ENCODE data around the gene BTG2. TPM values are rescaled to one million over a fixed set of nuclear protein-coding genes. Genes with fewer than 3 reads are reported as not detected.
A peak's percentile ranks its signal among the peaks of the same experiment; 100 is the strongest.

The BTG2 gene
- total RNA-seq, 1 donor from 2014 or later: 95.2 TPM

DNA sequence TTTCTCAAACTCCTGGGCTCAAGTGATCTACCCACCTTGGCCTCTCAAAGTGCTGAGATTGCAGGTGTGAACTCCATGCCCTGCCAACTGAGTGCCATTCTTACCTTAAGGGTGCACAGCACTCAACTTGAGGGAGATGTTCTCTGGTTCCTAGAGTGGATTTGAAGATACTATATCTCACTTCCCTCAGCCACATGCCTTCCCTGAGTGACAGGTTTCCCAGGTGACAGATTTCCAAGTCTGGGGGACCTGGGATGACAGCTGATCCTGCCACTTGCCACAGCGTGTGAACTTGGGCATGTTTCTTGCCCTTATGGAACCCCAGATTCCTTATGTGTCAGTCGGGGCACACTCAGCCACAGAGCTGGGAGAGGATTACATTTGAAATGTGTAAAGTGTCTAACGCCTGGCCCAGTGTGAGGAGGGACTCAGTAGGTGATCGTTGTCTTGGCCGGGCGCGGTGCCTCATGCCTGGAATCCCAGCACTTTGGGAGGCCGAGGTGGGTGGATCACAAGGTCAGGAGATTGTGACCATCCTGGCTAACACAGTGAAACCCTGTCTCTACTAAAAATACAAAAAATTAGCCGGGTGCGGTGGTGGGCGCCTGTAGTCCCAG, 29.6 kb upstream of the BTG2 start:
- DNase-seq (ENCODE audit: low read depth): no peak

DNA sequence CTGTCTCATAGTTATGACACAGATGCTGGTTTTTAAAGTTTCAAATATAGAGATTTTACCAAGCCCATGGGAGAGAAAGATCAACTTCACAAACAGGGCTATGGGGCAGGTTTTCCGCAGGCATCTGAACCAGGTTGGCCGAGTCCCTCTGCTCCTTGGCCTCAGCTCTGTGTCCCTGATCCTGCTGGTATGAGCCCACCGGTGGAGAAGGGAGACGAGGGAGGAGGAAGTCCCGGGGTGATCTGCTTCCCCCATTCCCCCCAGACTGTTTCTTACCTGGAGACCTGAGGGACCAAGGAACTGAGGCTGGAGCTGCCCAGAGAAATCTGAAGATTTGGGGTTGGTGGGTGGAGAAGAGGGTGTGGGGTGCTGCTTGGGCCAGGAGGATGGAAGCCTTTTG, 28.9 kb upstream of the BTG2 start:
- no peak for DNase-seq (ENCODE audit: low read depth)

- no peak for DNase-seq (ENCODE audit: low read depth)
These were observed 28.3 kb upstream of the BTG2 start for GRCh38 chr1:203276916-203277545.

GRCh38 chr1:203278082-203278884, 27.0 kb upstream of the BTG2 start:
- DNase-seq (ENCODE audit: low read depth): peak; percentile 94

DNA sequence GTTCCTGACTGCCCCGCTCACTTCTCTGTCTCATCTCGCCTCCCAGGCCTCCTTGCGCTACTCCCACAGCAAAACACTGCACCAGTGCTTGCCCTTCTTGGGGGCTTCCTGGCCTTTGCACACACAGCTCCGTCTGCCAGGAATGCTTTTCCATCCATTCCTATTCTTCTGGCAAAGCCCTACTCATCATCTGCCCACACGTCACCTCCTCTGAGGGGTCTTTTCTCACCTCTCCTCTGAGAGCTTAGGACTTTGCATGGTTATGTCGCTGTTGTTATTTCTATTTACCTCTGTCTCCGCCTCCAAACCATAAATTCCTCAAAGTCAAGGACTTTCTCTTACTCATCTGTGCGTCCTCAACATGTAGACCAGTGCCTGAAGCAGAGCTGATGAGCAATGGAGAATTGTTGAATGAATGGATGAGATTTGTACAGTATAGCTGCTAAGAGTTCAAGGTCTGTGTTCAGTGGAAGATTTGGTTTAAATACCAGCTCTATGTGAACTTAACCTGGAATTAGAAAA, 26.4 kb upstream of the BTG2 start:
- DNase-seq (ENCODE audit: low read depth): no peak

DNA sequence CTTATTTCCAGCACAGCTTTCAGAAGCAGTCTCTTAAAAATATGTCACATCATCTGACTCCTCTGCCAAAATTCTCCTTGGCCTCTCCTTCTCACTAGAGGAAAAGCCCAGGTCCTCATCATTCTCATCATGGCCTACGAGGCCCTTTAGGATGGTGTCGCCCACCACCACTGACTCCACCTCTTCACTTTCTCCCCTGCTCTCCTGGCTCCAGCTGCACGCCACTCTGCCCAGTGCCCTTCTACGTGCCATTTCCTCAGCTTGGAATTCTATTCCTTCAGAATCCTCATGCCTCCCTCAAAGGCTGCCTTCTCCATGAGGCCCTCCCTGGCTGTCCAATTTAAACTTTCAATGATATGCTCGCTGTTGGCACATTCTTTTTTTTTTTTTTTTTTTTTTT, 25.3 kb upstream of the BTG2 start:
- DNase-seq (ENCODE audit: low read depth): no peak

DNA sequence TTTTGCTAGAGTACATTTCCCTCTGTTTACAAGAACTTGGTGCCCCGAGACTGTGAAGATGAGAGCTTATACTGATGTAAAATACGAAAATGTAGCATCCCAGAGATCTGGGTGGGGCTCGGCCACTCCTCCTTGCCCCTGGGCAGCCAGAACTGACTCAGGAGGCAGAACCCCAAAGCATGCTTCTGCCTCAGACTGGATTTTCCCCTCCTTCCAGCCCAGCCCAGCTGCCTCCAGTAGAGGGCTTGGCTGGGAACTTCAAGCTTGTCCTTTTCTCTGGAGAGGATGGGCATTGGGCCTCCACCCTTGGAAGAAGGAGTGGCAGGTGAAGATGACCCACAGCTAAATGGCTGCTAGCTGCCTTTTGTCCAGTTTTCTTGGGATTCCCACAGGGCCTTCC, 24.3 kb upstream of the BTG2 start:
- peak; percentile 79 for DNase-seq (ENCODE audit: low read depth)

GRCh38 chr1:203281851-203282661, 23.3 kb upstream of the BTG2 start:
- DNase-seq (ENCODE audit: low read depth): peak; percentile 30

DNA sequence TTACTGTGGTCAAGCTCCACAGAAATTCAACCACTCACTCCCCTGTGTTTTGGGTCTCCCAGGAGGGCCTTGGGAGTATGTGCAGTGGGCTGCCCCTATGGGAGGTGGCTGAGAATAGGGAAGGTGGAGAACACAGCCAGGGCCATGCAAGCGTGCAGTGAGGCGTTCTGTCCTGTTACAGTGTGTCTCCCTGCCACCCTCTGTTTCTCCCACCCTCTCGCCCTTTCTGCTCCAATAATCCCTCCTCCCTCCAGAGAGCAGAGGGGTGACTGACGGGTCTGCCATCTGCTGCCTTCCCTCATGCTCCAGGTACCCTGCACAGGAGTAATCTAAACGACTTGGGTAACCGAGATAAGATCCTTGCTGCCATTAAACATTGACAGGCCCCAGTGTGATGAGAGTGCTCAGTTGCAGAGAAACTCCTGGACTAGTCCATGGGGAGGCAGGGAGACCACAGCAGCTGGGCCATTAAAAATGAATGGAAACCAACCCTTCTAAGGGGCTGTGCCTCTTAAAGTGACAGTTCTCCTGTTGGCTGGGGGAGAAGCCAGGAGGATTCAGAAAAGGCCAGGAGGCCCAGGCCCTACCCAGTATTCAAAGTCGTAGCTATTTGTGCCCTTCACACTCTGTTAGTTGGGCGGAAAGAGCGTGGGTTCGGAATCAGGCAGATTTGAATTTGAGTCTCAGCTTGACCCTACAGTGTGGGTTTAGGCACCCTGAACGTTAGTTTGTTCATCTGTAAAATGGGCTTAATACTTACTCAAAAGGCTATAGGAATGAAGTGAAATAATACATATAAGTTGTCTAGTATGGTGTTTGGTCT, 22.4 kb upstream of the BTG2 start:
- DNase-seq (ENCODE audit: low read depth): peak; percentile 49

GRCh38 chr1:203283597-203283996, 21.7 kb upstream of the BTG2 start:
- DNase-seq (ENCODE audit: low read depth): no peak

- no peak for DNase-seq (ENCODE audit: low read depth)
These were observed 20.8 kb upstream of the BTG2 start for GRCh38 chr1:203284411-203285123.

DNA sequence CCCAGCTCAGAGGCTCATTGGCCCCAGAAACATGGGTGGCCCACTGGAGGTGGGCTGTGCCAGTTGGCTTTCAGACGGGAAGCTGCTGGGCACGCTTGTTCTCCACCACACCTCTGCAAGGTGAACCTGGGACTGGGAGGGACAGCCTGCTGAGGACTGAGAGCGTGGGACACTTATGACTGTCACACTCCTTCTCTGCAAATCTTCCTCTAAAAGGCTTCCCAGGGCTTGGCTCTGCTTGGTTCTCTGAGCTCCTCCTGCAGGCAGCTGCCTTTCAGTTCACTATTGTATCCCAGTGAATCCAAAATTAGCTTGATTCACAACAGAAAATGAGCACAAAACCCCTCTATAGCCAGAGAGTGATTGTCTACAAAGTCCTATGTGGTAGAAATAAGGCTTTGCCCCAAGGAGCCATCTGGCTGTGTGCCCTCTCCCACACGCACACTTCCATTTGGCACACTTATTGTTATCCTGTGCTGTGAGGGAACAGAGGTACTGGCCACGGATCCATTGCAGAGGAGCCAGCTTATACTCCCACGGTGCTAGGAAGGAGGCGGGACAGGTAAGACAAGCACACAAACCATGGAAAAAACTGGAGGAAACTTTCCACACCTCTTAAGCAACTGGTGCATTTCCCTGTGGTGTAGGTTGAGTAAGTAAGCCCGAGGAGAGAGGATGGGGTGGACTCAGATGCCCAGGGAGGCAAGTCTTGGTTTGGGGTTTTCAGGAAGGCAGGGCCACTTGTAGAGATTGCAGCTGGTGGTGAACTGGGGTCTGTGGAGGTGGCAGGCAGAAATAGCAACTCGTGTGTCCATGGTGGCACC, 18.9 kb upstream of the BTG2 start:
- DNase-seq (ENCODE audit: low read depth): peak; percentile 72

- DNase-seq (ENCODE audit: low read depth): peak; percentile 97
These were observed 18.0 kb upstream of the BTG2 start for GRCh38 chr1:203287109-203287893.

- DNase-seq (ENCODE audit: low read depth): no peak
These were observed 17.4 kb upstream of the BTG2 start for GRCh38 chr1:203287898-203288297.

DNA sequence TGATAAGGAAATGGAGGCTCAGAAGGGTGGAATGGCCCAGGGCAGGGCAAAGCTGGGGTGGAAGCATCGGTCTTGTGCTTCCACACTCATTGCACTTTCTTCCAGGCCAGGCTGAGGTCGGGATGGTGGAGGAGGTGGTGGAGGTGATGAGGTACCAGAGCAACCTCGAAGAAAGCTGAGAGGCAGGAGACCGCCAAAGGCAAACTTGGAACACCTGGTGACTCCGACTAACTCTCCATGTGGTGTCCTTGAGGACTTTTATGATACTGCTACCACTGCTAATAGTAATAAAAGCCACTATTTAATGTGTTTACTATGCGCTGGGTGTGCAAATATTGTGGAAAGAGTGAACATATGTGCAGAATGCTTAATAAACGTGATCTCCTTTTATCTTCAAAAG, 16.9 kb upstream of the BTG2 start:
- DNase-seq (ENCODE audit: low read depth): no peak

DNA sequence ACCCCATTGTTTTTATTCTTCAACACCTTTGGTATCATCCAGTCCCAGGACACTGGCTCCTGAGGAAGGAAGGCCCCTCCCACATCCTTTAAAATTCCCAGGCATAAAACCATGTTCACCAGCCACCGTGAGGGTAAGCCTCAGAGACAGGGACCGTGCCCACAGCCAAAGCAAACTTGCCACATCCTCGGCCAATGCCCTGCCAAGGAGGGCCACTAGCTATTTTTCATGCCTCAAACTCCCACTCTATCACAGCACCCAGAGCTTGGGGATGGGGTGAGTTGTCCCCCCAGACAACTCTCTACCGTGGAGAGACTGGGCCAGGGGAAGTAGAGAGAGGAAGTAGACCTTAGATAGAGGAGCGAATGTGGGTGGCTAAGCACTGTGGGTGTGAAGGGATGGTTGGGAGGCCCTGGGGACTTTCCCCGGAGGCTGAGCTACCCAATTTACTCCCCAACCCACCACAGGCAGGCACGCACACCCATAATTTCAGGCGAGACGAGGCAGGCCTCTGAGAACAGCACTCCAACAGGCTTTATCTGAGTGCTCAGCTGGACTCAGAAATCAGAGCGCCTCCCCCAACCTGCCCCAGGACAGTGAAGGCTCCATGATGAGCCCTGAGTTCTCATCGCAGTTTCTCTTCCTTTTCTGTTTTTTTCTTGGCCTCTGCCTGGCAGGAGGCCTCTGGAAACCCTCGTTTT, 15.9 kb upstream of the BTG2 start:
- DNase-seq (ENCODE audit: low read depth): peak; percentile 49

GRCh38 chr1:203289982-203290260, 15.4 kb upstream of the BTG2 start:
- DNase-seq (ENCODE audit: low read depth): no peak

Measured in myocyte (in vitro differentiated cells).